ENCODE data around the gene SDR9C7. TPM values are rescaled to one million over a fixed set of nuclear protein-coding genes. Genes with fewer than 3 reads are reported as not detected.
"Not testable (repeated sequence)": the region's sequence is repeated elsewhere in the genome, so short reads cannot be mapped to it uniquely, and the experiment has no call there.

Gene SDR9C7
- total RNA-seq, 3 donors from 2014 or later = not detected

DNA sequence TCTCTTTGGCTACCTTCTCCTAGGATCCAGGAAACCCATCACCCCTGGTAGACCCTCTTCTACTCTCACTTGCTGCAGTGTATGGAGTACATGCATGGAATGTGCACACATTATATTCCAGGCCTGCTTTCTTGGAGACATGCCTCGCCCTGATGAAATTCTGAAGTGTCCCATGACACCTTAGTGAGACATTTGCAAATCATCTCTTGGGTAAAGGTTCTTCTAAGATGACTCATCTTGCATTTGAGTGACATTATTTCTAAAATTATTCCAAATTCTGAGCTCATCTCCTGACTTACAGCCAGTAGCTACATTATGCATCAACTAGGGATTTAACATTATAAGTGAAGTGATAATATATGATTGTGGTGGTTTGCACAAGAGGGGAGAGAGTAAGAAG is 49.8 kb downstream of the SDR9C7 start:
- H3K36me3 Mint-ChIP-seq (ENCODE audit: insufficient read depth) = peaks cover 2% of the 10 kb centered on the region
- H3K4me3 Mint-ChIP-seq = no peak overlapping the region
- H3K27me3 Mint-ChIP-seq (ENCODE audit: low read depth) = peaks cover 33% of the 10 kb centered on the region
- H3K4me1 Mint-ChIP-seq (ENCODE audit: low read depth) = no peaks in the 10 kb centered on the region
- DNase-seq (no peak), ATAC-seq (no peak)
- H3K9me3 Mint-ChIP-seq = peaks cover 27% of the 10 kb centered on the region

DNA sequence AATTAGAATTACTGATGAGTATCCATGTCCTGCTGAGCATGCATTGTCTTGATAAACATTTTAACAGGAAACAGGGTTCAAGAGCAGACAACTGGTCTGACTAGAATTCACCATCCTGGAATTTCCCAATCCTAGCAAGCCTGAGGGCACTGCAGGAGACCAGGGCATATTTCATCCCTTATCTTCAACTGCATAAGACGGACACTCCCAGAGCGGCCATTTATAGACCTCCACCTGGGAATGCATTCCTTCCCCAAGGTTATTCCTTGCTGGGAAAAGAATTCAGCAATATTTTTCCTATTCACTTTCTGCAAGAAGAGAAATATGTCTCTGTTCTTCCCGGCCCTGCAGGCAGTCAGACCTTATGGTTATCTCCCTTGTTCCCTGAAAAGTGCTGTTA is 51.8 kb downstream of the SDR9C7 start:
- Mint-ChIP-seq H3K9me3 (peaks cover 22% of the 10 kb centered on the region), H3K27me3 (ENCODE audit: low read depth) (peaks cover 20% of the 10 kb centered on the region)
- H3K4me3 Mint-ChIP-seq; H3K36me3 Mint-ChIP-seq (ENCODE audit: insufficient read depth); ATAC-seq; H3K4me1 Mint-ChIP-seq (ENCODE audit: low read depth); DNase-seq: not testable (repeated sequence)

DNA sequence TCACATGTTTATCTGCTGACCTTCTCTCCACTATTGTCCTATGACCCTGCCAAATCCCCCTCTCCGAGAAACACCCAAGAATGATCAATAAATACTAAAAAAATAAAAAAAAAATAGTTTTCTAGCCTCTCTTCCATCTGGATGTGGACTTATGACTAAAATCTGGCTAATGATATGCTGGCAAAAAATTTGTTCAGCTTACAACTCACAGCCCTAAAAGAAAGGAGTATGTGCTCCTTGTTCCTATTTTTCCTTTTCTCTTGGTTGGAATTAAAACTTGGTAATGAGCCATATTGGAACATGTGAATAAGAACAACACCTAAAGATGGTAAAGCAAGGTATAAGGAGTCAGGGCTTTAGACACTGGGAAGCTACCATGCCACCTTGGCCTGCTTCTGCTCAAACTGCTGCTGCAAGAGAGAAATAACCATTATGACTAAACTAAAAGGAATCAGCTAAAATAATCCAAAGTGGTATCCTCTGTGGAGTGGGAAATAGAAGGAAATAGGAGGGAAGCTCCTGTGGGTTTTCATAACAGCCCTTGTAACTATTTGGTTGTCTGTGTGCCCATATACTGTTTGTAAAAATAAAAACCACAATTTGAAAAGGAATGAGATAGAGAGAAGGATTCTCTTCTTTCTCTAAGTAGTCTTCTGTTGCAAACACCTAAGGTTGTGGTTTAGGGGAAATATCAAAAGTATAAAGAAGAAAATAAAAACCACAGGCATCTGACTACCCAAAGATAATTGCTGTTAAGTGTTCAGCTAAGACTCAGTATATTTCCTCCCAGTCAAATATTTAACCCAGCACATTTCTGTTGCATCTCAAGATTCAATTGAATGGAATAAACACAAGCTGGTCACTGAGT is 53.8 kb downstream of the SDR9C7 start:
- Mint-ChIP-seq H3K9me3 (peaks cover 18% of the 10 kb centered on the region), H3K4me3 (no peak overlapping the region), H3K36me3 (ENCODE audit: insufficient read depth) (peaks cover 2% of the 10 kb centered on the region), H3K27me3 (ENCODE audit: low read depth) (peaks cover 27% of the 10 kb centered on the region), H3K4me1 (ENCODE audit: low read depth) (no peaks in the 10 kb centered on the region)
- no peak for DNase-seq
- ATAC-seq = no peak

DNA sequence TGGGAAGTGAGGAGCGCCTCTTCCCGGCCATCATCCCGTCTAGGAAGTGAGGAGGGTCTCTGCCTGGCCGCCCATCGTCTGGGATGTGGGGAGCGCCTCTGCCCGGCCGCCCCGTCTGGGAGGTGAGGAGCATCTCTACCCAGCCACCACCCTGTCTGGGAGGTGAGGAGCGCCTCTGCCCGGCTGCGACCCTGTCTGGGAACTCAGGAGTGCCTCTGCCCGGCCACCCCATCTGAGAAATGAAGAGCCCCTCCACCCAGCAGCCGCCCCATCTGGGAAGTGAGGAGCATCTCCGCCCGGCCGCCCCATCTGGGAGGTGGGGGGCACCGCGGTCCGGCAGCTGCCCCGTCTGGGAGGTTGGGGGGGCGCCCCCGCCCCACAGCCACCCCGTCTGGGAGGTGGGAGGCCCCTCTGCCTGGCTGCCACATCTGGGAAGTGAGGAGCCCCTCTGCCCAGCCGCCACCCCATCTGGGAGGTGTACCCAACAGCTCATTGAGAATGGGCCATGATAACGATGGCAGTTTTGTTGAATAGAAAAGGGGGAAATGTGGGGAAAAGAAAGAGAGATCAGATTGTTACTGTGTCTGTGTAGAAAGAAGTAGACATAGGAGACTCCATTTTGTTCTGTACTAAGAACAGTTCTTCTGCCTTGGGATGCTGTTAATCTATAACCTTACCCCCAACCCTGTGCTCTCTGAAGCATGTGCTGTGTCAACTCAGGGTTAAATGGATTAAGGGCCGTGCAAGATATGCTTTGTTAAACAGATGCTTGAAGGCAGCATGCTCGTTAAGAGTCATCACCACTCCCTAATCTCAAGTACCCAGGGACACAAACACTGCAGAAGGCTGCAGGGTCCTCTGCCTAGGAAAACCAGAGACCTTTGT is 54.7 kb downstream of the SDR9C7 start:
- not testable (repeated sequence) for H3K4me1 Mint-ChIP-seq (ENCODE audit: low read depth); H3K4me3 Mint-ChIP-seq; DNase-seq; ATAC-seq; H3K36me3 Mint-ChIP-seq (ENCODE audit: insufficient read depth)
- H3K27me3 Mint-ChIP-seq (ENCODE audit: low read depth) = peaks cover 28% of the 10 kb centered on the region
- peaks cover 18% of the 10 kb centered on the region for H3K9me3 Mint-ChIP-seq

DNA sequence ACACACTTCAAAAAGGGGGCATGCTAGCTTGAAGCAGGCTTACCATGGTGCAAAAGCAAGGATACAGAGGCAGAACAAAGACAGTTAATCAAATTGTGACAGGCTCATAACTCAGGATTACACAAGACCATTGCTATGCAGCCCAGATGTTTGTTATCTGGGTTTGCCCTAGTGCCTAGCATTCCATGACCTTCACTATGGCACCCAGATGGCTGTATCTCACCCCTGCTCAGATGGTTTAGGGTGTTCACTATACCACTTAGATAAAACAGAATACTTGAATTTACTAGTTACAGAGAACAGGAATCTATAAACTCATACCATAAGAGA is 56.2 kb downstream of the SDR9C7 start:
- ATAC-seq (no peak), DNase-seq (no peak)
- peaks cover 2% of the 10 kb centered on the region for H3K36me3 Mint-ChIP-seq (ENCODE audit: insufficient read depth)
- peaks cover 18% of the 10 kb centered on the region for H3K9me3 Mint-ChIP-seq
- peaks cover 20% of the 10 kb centered on the region for H3K27me3 Mint-ChIP-seq (ENCODE audit: low read depth)
- H3K4me1 Mint-ChIP-seq (ENCODE audit: low read depth) = no peaks in the 10 kb centered on the region
- no peak overlapping the region for H3K4me3 Mint-ChIP-seq

DNA sequence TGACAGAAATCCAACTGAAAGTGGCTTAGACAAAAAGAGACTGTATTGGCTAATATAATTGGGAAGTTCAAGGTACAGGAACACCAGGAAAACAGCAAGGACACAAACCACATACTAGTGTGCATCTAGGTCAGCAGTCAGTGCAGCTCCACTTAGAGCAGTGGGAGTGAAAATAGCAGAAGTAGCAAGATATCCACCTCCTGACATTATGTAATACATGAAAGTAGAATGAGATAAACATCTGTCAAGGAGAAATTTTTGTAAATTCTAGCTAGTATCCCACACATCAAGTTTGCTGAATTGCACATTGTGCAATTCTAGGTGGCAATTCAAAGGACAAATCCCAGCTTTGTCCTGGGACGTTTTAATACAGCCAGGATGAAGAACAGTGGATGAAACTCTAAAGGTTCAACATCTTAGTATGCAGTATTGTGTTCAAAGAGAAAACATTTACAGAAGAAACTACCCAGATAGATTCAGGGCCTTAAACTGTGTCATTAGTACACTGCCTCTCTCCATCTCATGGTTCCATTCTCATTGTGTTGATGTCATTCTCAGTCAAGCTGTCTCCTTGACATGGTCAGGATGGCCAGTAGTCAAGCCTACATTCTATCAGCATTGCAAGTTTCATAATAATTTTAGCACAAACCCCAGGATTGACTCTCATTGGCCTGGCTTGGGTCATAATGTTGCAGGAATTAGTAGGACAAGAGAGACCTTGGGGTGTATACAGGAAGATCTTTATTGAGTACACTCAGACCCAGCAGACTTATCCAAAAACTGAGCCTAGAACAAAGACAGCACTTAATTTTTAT is 56.8 kb downstream of the SDR9C7 start:
- no peak overlapping the region for H3K4me3 Mint-ChIP-seq
- ATAC-seq (no peak), DNase-seq (no peak)
- peaks cover 18% of the 10 kb centered on the region for H3K27me3 Mint-ChIP-seq (ENCODE audit: low read depth)
- H3K36me3 Mint-ChIP-seq (ENCODE audit: insufficient read depth) = peaks cover 2% of the 10 kb centered on the region
- no peaks in the 10 kb centered on the region for H3K4me1 Mint-ChIP-seq (ENCODE audit: low read depth)
- H3K9me3 Mint-ChIP-seq = peaks cover 14% of the 10 kb centered on the region

DNA sequence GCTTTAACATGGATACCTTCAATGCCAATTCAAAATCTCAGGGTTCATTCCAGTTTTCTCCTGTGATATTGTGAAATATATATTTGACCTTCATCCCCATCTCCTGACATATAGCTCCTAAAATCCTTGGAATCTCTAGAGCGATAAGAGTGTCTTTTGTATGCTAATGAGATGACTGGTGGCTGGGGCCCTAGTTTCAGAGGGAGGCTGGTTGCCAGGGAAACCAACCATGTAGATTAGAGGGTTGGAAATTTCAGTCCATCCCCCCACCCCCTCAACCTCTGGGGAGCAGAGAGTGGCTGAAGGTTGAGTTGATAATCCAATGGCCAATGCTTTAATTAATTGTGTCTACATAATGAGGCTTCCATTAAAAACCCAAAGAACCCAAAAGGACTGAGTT is 59.4 kb downstream of the SDR9C7 start:
- DNase-seq = no peak
- Mint-ChIP-seq H3K9me3 (no peaks in the 10 kb centered on the region), H3K4me1 (ENCODE audit: low read depth) (no peaks in the 10 kb centered on the region), H3K36me3 (ENCODE audit: insufficient read depth) (no peaks in the 10 kb centered on the region), H3K4me3 (no peak overlapping the region), H3K27me3 (ENCODE audit: low read depth) (peaks cover 18% of the 10 kb centered on the region)
- no peak for ATAC-seq

DNA sequence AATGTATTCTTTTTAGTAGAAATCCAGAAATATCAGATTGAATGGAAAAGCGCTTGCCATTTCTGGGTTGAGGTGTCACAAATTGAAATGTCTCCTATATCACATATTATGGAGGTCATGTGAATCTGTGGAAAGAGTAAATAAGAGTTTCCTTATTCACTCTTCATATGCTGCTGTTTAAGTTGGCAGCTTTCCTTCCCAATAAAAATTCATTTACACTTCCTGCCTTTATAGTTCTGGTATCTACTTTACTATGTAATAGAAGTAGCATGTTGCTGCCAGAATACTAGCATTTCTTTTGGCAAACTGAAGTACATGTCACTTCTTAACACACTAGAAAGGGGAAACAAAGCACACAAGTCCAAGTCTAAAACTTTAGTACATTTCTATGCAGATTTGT is 60.8 kb downstream of the SDR9C7 start:
- Mint-ChIP-seq H3K27me3 (ENCODE audit: low read depth) (peaks cover 26% of the 10 kb centered on the region), H3K9me3 (no peaks in the 10 kb centered on the region), H3K4me1 (ENCODE audit: low read depth) (no peaks in the 10 kb centered on the region), H3K36me3 (ENCODE audit: insufficient read depth) (peaks cover 2% of the 10 kb centered on the region), H3K4me3 (no peak overlapping the region)
- DNase-seq (no peak), ATAC-seq (no peak)

Other genes with a start within 250 kb of the SDR9C7 start
- 100 to 1,000 TPM; 343 to 400 (median 399) TPM for gene PTGES3, start 246.1 kb downstream of the SDR9C7 start, total RNA-seq
- gene NACA, start 209.1 kb downstream of the SDR9C7 start, total RNA-seq = 1,000 to 10,000 TPM; 1,078 to 1,189 (median 1,154) TPM
- gene PRIM1, start 182.1 kb downstream of the SDR9C7 start, total RNA-seq = 10 to 100 TPM; 56.0 to 68.2 (median 60.1) TPM
- 1 to 10 TPM; 1.3 to 3.2 (median 1.9) TPM for gene HSD17B6, start 171.1 kb downstream of the SDR9C7 start, total RNA-seq
- under 1 TPM; 0.05 to 0.20 (median 0.16) TPM for gene RDH16, start 23.2 kb upstream of the SDR9C7 start, total RNA-seq
- gene ZBTB39, start 72.1 kb upstream of the SDR9C7 start, total RNA-seq = 10 to 100 TPM in 1 of 3 donors, 1 to 10 TPM in 2; 9.5 to 10.6 (median 9.7) TPM
- gene TAC3, start 82.1 kb upstream of the SDR9C7 start, total RNA-seq = under 1 TPM in 1 of 3 donors, not detected in 2; 0.43 TPM
- 1 to 10 TPM in 1 of 3 donors, under 1 TPM in 2; 0.38 to 1.0 (median 0.71) TPM for gene MYO1A, start 115.7 kb upstream of the SDR9C7 start, total RNA-seq
- 10 to 100 TPM; 39.1 to 47.5 (median 42.5) TPM for gene NEMP1, start 144.4 kb upstream of the SDR9C7 start, total RNA-seq
- 10 to 100 TPM; 51.3 to 54.6 (median 52.8) TPM for gene NAB2, start 154.7 kb upstream of the SDR9C7 start, total RNA-seq
- gene STAT6, start 177.0 kb upstream of the SDR9C7 start, total RNA-seq = 100 to 1,000 TPM; 312 to 340 (median 339) TPM
- gene LRP1, start 194.1 kb upstream of the SDR9C7 start, total RNA-seq = 1 to 10 TPM in 2 of 3 donors, under 1 TPM in 1; 0.98 to 1.1 (median 1.0) TPM
- not detected for gene LRP1-AS, start 213.2 kb upstream of the SDR9C7 start, total RNA-seq